Measurements from ENCODE around the gene TMEM273.

GRCh38 chr10:49164559-49165188, 23.5 kb downstream of the TMEM273 start:
- TF ChIP-seq POLR2A (IDR thresholded peaks at IDR 0.05; ENCODE audit: borderline replicate concordance, extremely low read depth, insufficient read depth, insufficient read length) (no peak), ATF3 (IDR thresholded peaks at IDR 0.05) (no peak)
- TF ChIP-seq, protein P1, sequence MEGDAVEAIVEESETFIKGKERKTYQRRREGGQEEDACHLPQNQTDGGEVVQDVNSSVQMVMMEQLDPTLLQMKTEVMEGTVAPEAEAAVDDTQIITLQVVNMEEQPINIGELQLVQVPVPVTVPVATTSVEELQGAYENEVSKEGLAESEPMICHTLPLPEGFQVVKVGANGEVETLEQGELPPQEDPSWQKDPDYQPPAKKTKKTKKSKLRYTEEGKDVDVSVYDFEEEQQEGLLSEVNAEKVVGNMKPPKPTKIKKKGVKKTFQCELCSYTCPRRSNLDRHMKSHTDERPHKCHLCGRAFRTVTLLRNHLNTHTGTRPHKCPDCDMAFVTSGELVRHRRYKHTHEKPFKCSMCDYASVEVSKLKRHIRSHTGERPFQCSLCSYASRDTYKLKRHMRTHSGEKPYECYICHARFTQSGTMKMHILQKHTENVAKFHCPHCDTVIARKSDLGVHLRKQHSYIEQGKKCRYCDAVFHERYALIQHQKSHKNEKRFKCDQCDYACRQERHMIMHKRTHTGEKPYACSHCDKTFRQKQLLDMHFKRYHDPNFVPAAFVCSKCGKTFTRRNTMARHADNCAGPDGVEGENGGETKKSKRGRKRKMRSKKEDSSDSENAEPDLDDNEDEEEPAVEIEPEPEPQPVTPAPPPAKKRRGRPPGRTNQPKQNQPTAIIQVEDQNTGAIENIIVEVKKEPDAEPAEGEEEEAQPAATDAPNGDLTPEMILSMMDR (IDR thresholded peaks at IDR 0.05 in 2 of 3, conservative IDR thresholded peaks at IDR 0.05 in 1 of 3; ENCODE audit: borderline replicate concordance in 1 of 3, insufficient read depth in 1 of 3, low read depth in 2 of 3, low read length in 2 of 3) = peak; percentile 42 to 86 (median 78); a peak in 5 of 6 replicates
